ENCODE results near the gene SAMD14. TPM values are rescaled to one million over a fixed set of nuclear protein-coding genes. Genes with fewer than 3 reads are reported as not detected.

The SAMD14 gene
- total and polyA plus RNA-seq, 2 of the 4 experiments (the other 2 are of a cell fraction): 1.4 to 6.2 TPM

GRCh38 chr17:50177983-50178834, 48.2 kb upstream of the SAMD14 start:
- H3K27me3 ChIP-seq (ENCODE audit: control insufficient read depth, insufficient read depth, low read length): no peaks in the 10 kb centered on the region
- peak overlapping the region; percentile 97; the same call in 2 of the 3 replicates for H2BK15ac ChIP-seq (ENCODE audit: low read depth, low read length)
- H3K9ac ChIP-seq (ENCODE audit: low read depth, low read length): peak overlapping the region; percentile 59
- dilution Hi-C loops (cut with HindIII; ENCODE audit: low sequenced_read_pairs, unreplicated experiment): no loop called here
- H4K91ac ChIP-seq (ENCODE audit: insufficient read depth, low read depth, low read length): peak overlapping the region; percentile 93
- H3K27ac ChIP-seq (ENCODE audit: insufficient read depth, low read length): peak overlapping the region; percentile 84
- peaks cover 14% of the 10 kb centered on the region for H3K36me3 ChIP-seq (ENCODE audit: control insufficient read depth, insufficient read depth, low read length)
- peaks cover 30% of the 10 kb centered on the region for H3K4me1 ChIP-seq (ENCODE audit: control insufficient read depth, insufficient read depth, low read length)
- H3K18ac ChIP-seq (ENCODE audit: low read depth, low read length): peak overlapping the region; percentile 90
- ATAC-seq (ENCODE audit: low read depth): peak; percentile 63
- no peak overlapping the region for H3K4me3 ChIP-seq (ENCODE audit: insufficient read depth, low read depth, low read length)
- peak; percentile 99 for DNase-seq
- H3K56ac ChIP-seq (ENCODE audit: extremely low read depth, insufficient read depth, low read length): peak overlapping the region; percentile 50
- peak overlapping the region; percentile 79 for H2AFZ ChIP-seq (replicated peaks; ENCODE audit: low read length, poor library complexity)
- peak overlapping the region; percentile 92 for H3K14ac ChIP-seq (replicated peaks; ENCODE audit: low read depth, low read length)
- BruUV-seq (replicated peaks): no TSS peak
- intact Hi-C loops (cut with micrococcal nuclease): no loop called here
- H2BK5ac ChIP-seq (ENCODE audit: low read depth, low read length, poor library complexity, severe bottlenecking): peak overlapping the region; percentile 95
- H3K23ac ChIP-seq (ENCODE audit: low read depth, low read length): peak overlapping the region; percentile 97
- H3K4me2 ChIP-seq (ENCODE audit: low read depth, low read length): peak overlapping the region; percentile 18
- peaks cover 22% of the 10 kb centered on the region for H3K9me1 ChIP-seq (ENCODE audit: insufficient read depth, low read length)
- H3K79me1 ChIP-seq (ENCODE audit: low read depth in 1 of 2, low read length in 2 of 2): peaks cover 15 to 29% of the 10 kb centered on the region in 2 experiments; a peak in 3 of 4 replicates
- 0% methylated on average over 5 of the region's 22 CpGs; no CpG with 5 or more reads in 1 of the 2 experiments for WGBS, 2 experiments (ENCODE audit: extremely low coverage in 2 of 2, insufficient read length in 1 of 2)
- peak overlapping the region; percentile 91 for H2BK120ac ChIP-seq (ENCODE audit: low read depth, low read length)
- peak overlapping the region; percentile 98 for H3K4ac ChIP-seq (ENCODE audit: low read depth, low read length)
- H2AK5ac ChIP-seq (ENCODE audit: low read depth, low read length): peak overlapping the region; percentile 99
- H2AK9ac ChIP-seq (replicated peaks; ENCODE audit: low read depth, low read length, poor library complexity): peak overlapping the region; percentile 89
- no peaks in the 10 kb centered on the region for H3K9me3 ChIP-seq (ENCODE audit: control insufficient read depth, insufficient read depth, low read length)
- ChIA-PET POLR2A (ENCODE audit: unreplicated experiment) (interaction anchor here (0.6 to 2.8 kb wide), 7 partner anchors 15 to 78 kb away, joined by 3 to 13 read pairs (median 3); partner anchors contain the start of gene COL1A1), CTCF (interaction anchor here (0.5 to 3.0 kb wide), 11 partner anchors 8 to 114 kb away, joined by 3 to 13 read pairs (median 4); no protein-coding TSS in a partner anchor)
- H4K8ac ChIP-seq (ENCODE audit: low read depth in 2 of 2, low read length in 2 of 2): peak overlapping the region; percentile 91 to 93
- peak overlapping the region; percentile 80 for H4K5ac ChIP-seq (ENCODE audit: low read depth, low read length)
- in situ Hi-C loops (cut with MboI; ENCODE audit: low sequenced_read_pairs): loop anchor here (10.0 kb wide), 1 partner anchor 107 kb away; no protein-coding TSS in a partner anchor
- peaks cover 40% of the 10 kb centered on the region for H4K20me1 ChIP-seq (ENCODE audit: insufficient read depth, low read length)
- peak overlapping the region; percentile 85 for H2BK20ac ChIP-seq (ENCODE audit: low read depth, low read length)
- TF ChIP-seq RFX5 (IDR thresholded peaks at IDR 0.05; ENCODE audit: low read depth, low read length) (no peak), FOS (IDR thresholded peaks at IDR 0.05; ENCODE audit: low read depth, low read length) (peak; percentile 95), CEBPB (IDR thresholded peaks at IDR 0.05; ENCODE audit: low read depth, low read length) (peak; percentile 71), RCOR1 (IDR thresholded peaks at IDR 0.05; ENCODE audit: insufficient replicate concordance, low read length) (peak; percentile 74), NFE2L2 (IDR thresholded peaks at IDR 0.05; ENCODE audit: low read depth, low read length) (peak; percentile 3; the same call in 1 of the 2 replicates), CHD1 (IDR thresholded peaks at IDR 0.05; ENCODE audit: low read depth, low read length) (peak; percentile 58; the same call in 1 of the 2 replicates), BHLHE40 (IDR thresholded peaks at IDR 0.05; ENCODE audit: low read depth, low read length) (peak; percentile 80), MXI1 (IDR thresholded peaks at IDR 0.05; ENCODE audit: borderline replicate concordance, low read depth, low read length) (peak; percentile 60; the same call in 1 of the 2 replicates), SMC3 (IDR thresholded peaks at IDR 0.05; ENCODE audit: low read depth, low read length) (0 out of 2 replicates have a peak, but pooled peaks have one; percentile 24)
- TF ChIP-seq, protein P1, sequence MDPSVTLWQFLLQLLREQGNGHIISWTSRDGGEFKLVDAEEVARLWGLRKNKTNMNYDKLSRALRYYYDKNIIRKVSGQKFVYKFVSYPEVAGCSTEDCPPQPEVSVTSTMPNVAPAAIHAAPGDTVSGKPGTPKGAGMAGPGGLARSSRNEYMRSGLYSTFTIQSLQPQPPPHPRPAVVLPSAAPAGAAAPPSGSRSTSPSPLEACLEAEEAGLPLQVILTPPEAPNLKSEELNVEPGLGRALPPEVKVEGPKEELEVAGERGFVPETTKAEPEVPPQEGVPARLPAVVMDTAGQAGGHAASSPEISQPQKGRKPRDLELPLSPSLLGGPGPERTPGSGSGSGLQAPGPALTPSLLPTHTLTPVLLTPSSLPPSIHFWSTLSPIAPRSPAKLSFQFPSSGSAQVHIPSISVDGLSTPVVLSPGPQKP (IDR thresholded peaks at IDR 0.05; ENCODE audit: borderline replicate concordance, low read depth, low read length): no peak
- TF ChIP-seq, protein P2, sequence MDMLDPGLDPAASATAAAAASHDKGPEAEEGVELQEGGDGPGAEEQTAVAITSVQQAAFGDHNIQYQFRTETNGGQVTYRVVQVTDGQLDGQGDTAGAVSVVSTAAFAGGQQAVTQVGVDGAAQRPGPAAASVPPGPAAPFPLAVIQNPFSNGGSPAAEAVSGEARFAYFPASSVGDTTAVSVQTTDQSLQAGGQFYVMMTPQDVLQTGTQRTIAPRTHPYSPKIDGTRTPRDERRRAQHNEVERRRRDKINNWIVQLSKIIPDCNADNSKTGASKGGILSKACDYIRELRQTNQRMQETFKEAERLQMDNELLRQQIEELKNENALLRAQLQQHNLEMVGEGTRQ (IDR thresholded peaks at IDR 0.05; ENCODE audit: low read depth, low read length): peak; percentile 92
- TF ChIP-seq, protein P3, sequence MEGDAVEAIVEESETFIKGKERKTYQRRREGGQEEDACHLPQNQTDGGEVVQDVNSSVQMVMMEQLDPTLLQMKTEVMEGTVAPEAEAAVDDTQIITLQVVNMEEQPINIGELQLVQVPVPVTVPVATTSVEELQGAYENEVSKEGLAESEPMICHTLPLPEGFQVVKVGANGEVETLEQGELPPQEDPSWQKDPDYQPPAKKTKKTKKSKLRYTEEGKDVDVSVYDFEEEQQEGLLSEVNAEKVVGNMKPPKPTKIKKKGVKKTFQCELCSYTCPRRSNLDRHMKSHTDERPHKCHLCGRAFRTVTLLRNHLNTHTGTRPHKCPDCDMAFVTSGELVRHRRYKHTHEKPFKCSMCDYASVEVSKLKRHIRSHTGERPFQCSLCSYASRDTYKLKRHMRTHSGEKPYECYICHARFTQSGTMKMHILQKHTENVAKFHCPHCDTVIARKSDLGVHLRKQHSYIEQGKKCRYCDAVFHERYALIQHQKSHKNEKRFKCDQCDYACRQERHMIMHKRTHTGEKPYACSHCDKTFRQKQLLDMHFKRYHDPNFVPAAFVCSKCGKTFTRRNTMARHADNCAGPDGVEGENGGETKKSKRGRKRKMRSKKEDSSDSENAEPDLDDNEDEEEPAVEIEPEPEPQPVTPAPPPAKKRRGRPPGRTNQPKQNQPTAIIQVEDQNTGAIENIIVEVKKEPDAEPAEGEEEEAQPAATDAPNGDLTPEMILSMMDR (conservative IDR thresholded peaks at IDR 0.05; ENCODE audit: low read depth, low read length): peak; percentile 53
